CD4-positive, alpha-beta T cell treated with Interleukin-21 for 1 hour (primary cell): Measurements from ENCODE around the gene PROM2.

ENCODE experiments used
- DNase-seq: peaks from one replicate; pipeline ENCODE4 v3.0.0-alpha.2; 2020

PROM2 gene

DNA sequence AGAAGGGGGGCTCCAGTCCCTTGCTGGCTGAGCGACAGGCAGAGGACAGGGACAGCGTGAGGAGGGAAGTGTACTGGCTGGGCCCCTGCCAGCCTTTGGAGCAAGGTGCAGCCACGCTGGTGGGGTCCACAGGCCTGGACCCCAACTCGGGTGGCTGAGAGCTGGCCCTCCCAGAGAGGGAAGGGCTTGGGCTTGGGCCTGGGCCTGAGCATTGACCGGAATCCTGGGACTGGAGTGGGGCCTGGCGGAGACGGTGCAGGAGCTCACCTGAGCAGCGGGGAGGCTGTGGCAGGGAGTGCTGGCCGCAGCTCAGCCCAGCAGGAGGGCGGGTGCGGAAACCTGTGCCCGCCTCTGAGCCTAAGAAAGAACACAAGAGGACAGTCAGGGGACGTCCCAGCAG, 50.8 kb downstream of the PROM2 start:
- DNase-seq, result no peak

DNA sequence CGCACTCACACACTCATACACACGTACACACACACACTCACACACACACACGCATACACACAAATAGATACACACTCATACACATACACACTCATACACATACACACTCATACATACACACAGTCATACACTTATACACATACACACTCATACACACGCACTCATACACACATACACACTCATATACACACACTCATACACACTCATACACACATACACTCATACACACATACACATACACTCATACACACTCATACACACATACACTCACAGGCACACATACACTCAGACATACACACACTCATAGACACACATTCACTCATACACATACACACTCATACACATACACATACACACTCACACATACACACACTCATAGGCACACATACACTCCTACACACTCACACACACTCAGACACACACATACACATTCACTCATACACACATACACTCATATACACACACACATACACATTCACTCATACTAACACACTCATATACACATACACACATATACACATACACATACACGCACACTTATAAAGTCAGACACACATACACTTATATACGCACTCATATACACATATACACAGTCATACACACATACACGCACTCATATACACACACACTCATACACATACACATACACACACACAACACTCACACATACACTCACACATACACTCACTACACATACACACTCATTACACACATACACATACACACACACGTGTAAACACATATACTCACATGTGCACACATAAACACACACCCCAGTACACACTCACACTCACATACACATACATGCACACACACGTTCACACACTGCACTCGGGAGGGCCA, 51.6 kb downstream of the PROM2 start:
- no peak for DNase-seq

DNA sequence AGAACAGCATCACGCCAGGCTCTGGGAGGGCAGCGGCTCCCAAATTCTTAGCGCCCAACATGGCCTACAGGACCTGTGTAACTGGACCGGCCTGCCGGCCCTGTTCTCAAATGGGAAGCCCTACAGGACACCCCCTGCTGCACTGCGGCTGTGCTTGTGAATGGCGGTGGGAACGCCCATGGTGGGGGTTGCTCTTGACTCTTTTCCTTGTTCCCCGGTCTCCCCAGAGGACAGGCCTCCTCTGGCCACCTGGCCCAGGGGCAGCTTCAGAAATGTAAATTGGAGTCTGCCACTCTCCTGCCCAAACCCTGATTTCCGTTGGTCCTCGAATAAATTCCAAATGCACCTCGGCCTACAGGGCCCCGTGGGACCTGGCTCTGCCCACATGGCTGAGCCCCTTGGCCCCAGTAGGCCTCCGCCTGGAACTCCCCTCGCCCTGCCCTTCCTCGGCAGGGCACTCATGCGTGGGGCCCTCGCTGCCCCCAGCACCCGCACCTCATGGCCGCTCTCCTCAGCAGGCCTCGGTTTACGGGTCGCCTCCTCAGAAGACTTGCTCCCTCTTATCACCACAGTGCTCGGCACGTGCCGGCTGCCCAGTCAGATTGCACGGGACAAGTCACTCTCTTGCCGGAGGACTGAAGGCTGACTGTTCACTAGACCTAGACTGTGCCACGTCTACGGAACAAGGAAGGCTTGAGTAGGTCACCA, 52.3 kb downstream of the PROM2 start:
- DNase-seq, result no peak

DNA sequence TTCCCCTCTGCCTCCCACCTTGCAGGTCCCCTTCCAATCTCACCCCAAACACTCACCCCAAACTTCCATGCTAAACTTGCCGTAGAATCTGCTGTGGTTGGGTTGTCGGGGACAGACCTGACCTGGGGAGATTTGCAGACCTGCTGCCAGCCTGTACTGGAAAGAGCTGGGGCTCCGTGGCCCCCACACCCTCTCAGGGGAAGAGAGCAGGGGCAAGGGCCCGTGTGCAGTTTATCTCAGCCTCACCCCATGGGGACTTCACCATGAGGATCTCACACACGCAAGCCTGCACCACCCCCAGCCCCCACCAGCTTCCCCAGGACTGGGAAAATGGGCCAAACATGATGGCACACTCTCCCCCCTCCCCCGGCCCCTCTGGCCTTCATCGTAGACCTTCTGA, 53.6 kb downstream of the PROM2 start:
- DNase-seq, result no peak

DNA sequence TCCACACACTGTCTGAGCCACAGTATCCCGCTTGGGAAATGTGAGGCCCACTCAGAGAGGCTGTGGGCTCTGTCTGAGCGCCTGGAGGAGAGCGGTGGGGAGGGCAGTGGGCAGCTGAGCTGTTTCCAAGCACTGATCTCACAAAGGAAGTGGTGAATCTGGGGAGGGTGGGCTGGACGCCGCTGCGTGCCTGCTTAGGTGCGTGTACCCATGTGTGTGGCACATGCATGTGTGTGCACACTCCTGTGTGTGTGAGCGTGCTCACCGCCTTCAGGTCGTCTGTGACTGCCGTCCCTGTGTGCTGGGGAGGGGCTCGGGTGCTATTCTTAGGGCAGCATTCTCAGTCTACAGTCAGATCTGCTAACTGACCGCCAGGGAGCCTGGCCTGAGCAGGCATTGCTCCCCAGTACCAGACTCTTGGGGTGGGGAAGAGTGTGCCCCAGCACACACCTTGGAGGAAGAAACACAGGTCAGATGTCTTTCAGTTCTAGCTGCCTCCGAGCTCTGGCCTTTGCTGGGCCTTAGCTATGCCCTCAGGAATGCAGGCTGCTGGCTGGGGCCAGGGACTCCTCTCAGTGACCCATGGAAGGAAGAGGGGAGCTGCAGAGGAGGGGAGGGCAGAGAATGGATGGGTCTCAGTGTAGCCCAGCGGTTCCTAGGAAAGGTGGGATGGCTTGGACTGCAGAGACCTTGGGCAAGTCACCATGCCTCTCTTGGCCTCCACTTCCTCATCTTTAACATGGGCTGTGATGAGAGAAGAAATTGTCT, 54.3 kb downstream of the PROM2 start:
- no peak for DNase-seq

DNA sequence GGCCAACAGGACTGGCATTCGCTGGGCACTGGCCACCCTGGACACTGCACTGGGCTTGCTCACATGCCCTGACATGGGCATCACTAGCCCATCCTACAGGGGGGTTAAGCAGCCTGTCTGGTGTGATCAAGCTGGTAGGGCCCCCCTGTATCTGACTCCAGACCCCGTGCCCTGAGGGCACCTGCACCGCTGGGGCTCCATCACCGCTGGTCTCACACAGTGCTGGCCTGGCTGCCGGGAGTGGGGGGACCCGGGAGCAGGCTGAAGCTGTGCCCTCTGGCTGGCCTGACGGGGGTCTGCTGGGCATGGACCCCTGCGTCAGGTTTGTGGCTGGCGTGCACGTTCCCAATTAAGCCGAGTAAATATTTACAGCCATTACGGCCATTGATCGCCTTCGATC, 55.2 kb downstream of the PROM2 start:
- DNase-seq, result no peak

DNA sequence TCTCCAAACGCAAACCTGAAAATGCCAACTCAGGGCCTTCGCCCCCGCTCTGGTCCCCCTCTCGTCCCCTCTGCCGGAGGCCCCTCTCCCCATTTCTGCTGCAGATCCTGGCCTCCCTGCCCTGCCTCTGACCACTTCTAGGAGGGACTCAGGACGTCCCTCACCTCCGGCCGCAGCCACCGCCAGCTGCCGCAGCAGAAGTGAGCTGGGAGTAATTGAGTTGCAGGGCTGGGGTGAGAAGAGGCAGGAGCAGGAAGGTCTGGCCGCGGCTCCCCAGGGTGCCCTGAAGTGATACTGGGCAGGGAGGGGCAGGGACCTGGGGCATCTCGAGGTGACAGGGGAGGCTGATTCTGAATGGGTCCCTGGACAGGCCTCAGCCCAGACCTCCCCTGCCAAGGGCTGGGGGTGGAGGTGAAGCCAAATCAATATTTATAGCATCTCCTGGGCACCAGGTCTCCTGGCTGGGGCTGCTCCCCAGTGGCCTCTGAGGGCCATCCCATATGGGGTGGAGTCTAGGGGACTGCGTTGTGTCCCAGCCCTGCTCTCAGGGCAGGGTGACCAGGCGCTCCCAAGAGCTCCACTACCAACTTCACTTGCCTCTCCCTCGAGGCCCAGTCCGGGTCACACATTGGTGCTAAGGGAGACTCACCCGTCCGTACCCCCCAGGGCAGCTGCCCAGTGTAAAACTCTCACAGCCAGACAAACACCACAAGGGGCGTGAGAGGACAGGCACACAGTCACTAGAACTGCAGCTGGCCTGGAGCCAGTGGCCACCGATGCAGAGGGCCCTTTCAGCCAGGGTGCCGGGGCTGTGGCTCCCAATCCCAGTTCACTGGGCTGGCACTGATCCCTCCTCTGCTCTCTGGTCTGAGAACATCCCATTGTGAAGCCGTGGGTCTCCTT, 55.9 kb downstream of the PROM2 start:
- no peak for DNase-seq

DNA sequence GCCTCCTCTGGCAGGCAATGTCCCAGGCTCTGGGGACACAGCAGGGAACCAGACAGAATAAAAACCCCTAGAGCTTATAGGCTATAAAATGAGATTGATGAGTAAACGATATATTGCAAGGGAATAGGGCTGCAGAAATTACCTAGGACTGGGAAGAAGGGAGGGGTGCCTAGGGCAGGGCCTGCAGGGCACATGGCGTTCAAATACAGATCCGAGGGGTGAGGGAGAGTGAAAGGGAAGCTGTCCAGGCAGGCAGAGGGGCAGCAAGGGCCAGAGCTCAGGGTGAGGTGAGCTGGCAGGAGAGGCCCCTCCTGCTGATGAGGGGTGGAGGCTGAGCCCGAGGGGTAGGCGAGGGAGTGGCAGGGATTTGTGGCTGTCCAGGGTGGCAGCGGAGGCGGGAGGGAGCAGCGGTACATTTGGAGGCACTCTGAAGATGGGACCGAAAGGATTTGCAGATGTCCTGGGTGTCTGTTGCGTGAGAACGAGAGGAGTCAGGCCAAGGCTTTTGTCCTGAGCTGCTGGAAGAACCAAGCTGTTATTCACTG, 56.6 kb downstream of the PROM2 start:
- DNase-seq, result no peak

DNA sequence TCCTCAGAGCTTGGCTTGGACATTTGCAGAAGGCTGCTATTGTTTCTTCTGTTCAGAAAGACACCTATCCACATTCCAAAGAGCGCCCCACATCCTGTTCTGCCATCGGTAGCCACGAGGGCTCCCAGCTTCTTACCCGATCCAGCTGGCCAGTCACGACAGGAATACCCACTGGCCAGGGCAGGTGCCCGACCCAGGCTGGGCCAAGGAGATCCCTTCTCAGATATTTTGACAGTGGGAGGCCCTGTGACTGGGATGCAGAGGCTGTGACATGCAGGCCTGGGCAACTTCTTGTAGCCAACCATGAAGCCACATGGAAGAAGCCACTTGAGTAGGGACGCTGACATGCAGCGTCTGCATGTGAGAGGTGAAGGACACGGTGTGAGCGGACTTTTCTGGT, 57.4 kb downstream of the PROM2 start:
- DNase-seq, result no peak

DNA sequence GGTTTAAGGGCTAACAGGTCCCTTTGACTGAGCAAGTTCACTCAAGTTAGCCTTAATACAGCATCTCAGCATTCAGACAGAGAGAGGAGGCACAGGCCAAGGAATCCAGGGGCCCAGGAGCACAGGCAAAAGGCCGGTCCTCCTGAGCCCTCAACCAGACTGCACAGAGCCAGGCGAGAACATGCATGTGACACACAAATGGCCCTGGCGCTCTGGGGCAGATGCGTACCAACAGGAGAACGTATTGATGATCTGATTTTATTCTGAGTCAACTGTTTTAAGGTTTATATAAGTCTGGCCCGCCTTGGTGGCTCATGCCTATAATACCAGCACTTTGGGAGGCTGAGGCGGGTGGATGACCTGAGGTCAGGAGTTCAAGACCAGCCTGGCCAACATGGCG, 57.8 kb downstream of the PROM2 start:
- no peak for DNase-seq

DNA sequence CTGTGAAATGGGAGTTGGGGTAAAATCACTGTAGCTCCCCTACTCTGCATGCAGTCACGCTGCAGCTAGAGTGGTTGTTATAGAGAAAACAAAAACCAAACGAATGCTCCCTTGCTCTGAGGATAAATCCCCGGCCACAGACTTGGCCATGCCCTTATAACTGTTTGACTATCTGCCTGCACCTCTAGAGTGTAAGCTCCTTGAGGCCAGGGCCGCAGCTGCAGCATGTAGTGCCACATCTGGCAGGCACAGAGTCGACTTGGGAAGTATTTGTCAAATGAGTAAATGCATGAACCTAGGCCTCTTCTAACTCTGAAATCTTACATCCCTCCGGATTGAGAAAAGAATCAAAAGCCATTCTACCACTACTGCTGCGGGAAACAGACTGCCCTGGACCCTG, 58.8 kb downstream of the PROM2 start:
- DNase-seq, result no peak

DNA sequence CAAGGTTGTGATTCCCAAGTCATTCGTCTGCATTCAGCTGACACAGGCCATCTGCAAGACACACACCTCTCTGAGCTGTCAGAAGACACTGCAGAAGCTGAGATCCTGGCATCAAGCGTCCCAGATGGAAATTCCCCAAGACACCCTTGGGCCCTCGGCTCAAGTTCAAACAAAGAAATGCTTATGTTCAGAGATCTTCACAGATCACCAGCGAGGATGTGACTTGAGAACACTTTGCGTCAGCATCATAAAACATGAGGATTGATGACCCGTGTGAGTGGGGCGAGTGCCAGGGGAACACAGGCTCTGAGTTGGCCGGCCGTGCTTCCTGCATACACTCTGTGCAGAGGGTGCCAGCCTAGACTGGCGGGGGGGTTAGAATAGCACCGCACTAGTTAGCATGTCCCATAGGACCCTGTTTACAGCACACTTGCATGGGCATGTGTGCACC, 59.7 kb downstream of the PROM2 start:
- no peak for DNase-seq

DNA sequence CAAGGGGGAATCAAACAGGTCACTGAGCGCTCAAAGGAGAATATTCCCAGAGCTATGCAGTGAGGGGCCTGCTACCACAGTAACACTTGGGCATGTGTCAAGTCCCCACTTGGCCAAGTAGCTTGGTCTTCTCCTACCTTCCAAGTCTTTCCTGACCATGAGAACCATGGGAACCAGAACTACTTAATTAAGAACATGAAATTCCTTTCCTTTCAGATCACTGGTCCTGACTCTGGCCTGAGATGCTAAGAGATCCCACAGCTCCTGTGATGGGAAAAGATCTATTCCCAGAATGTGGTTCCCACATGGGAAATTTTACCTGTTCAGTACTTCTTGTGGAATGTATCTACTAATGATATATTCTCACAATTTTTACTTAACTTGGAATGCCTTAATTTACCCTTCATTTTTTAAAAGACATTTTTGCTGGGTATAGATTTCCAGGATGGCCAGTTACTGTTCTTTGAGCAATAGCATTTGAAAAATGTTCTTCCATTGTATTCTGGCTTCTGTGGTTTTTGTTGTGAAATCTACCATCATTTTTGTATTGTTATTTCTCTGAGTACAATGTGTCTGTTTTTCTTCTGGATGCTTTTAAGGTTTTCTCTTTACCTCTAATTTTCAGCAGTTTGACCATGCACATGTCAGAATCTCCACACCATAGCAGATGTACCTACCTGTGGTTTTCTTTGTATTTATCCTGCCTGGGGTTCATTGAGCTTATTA, 60.8 kb downstream of the PROM2 start:
- no peak for DNase-seq

DNA sequence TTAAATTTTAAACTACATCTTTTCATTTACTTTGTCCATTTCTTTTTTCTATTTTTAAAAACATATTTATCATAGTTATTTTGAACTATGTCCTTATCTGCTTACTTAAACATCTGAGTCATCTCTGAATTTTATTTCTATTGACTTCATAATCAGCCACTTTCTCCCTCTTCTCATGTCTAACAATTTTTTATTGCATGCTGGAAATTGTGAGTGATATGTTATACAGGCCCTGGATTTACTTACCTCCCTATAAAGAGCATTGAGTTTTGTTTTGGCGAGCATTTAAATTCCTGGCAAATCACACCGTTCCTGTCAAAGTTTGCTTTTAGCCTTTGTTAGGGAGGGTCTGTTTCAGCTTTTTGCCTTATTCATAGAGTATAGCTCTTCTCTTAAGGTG, 62.2 kb downstream of the PROM2 start:
- no peak for DNase-seq

DNA sequence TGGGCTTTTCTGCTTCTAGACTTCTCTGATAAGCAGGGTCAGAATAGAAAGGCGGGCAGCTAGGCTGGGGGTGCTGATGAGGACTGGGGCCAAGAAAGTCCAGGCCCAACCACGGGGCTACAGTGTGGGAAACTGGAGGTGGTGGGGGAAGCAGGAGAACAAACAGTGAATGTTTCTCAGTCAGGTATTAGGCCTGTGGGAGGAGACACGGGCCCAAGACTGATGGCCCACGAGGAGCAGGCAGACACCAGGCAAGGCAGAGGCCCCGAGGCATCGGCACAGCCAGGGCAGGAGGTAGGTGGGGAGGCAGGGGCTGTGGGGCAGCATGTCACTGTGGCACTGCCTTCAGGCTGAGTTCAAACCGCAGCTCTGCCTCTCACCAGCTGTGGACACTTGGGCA, 63.6 kb downstream of the PROM2 start:
- DNase-seq, result no peak
